COLO668 (cell line): ENCODE results near the gene CCNT2.
"Not testable (repeated sequence)": the region's sequence is repeated elsewhere in the genome, so short reads cannot be mapped to it uniquely, and the experiment has no call there.

Experiments
- DNase-seq: peaks from one replicate; lab custom pipeline; 2025; ENCODE audit not compliant: unreplicated experiment; lab: John Stamatoyannopoulos, UW

CCNT2 gene

GRCh38 chr2:134918526-134919340 lies at the start of gene CCNT2:
TSS of gene CCNT2 (plus strand) at chr2:134918822. CDS start at chr2:134918855, 33 bp downstream.
- DNase-seq, result peak; percentile 99

- DNase-seq, result no peak
Observed at GRCh38 chr2:134869946-134870736, 48.5 kb upstream of the CCNT2 start.

GRCh38 chr2:134873152-134873551 lies 45.5 kb upstream of the CCNT2 start:
- no peak for DNase-seq

GRCh38 chr2:134875309-134875708 lies 43.3 kb upstream of the CCNT2 start:
- DNase-seq, result no peak

- no peak for DNase-seq
Observed at GRCh38 chr2:134882773-134883172, 35.8 kb upstream of the CCNT2 start.

- DNase-seq, result no peak
Observed at GRCh38 chr2:134883552-134884293, 34.9 kb upstream of the CCNT2 start.

- no peak for DNase-seq
Observed at GRCh38 chr2:134884435-134884834, 34.2 kb upstream of the CCNT2 start.

GRCh38 chr2:134892282-134893035 lies 26.2 kb upstream of the CCNT2 start:
- DNase-seq, result no peak

GRCh38 chr2:134897932-134898331 lies 20.7 kb upstream of the CCNT2 start:
- DNase-seq, result no peak

- no peak for DNase-seq
Observed at GRCh38 chr2:134899204-134899603, 19.4 kb upstream of the CCNT2 start.

GRCh38 chr2:134900151-134900550 lies 18.5 kb upstream of the CCNT2 start:
- DNase-seq, result no peak

GRCh38 chr2:134903701-134904100 lies 14.9 kb upstream of the CCNT2 start:
- DNase-seq, result not testable (repeated sequence)

GRCh38 chr2:134905168-134905567 lies 13.5 kb upstream of the CCNT2 start:
- DNase-seq, result no peak

- no peak for DNase-seq
Observed at GRCh38 chr2:134906726-134907125, 11.9 kb upstream of the CCNT2 start.

- not testable (repeated sequence) for DNase-seq
Observed at GRCh38 chr2:134907441-134908116, 11.0 kb upstream of the CCNT2 start.

- DNase-seq, result no peak
Observed at GRCh38 chr2:134910763-134911399, 7.7 kb upstream of the CCNT2 start.

GRCh38 chr2:134911400-134911785 lies 7.2 kb upstream of the CCNT2 start:
- DNase-seq, result no peak

GRCh38 chr2:134912361-134912760 lies 6.3 kb upstream of the CCNT2 start:
- no peak for DNase-seq

GRCh38 chr2:134917360-134917865 lies 1.2 kb upstream of the CCNT2 start:
- DNase-seq, result peak; percentile 23
